Measurements from ENCODE around the gene CCR6. TPM values are rescaled to one million over a fixed set of nuclear protein-coding genes. Genes with fewer than 3 reads are reported as not detected.

The CCR6 gene
- under 1 TPM in 1 of 2 experiments, not detected in 1; 0.23 TPM for total RNA-seq

GRCh38 chr6:167122827-167123657, at the start of gene CCR6:
Gene CCR6 (plus strand): TSS chr6:167123096. CDS start chr6:167136135, 13,039 bp downstream.
- DNase-seq (no peak), ATAC-seq (peak; percentile 43)
- Mint-ChIP-seq H3K27ac (peak within 1 kb of the TSS; percentile 77), H3K27me3 (no peaks in the 10 kb centered on the region), H3K9me3 (no peaks in the 10 kb centered on the region), H3K4me1 (ENCODE audit: low read depth) (peaks cover 36% of the 10 kb centered on the region), H3K4me3 (peak within 1 kb of the TSS; percentile 28), H3K36me3 (ENCODE audit: low read depth) (no peaks in the 10 kb centered on the region)
- POLR2A ChIA-PET = interaction anchor here (0.9 kb wide), 1 partner anchor 29 kb away, joined by 3 read pairs; no protein-coding TSS in a partner anchor
- CTCF ChIA-PET = interaction anchor here (0.8 to 2.5 kb wide), 6 partner anchors 14 to 348 kb away, joined by 3 to 9 read pairs (median 3); no protein-coding TSS in a partner anchor
- TF ChIP-seq, protein P1, sequence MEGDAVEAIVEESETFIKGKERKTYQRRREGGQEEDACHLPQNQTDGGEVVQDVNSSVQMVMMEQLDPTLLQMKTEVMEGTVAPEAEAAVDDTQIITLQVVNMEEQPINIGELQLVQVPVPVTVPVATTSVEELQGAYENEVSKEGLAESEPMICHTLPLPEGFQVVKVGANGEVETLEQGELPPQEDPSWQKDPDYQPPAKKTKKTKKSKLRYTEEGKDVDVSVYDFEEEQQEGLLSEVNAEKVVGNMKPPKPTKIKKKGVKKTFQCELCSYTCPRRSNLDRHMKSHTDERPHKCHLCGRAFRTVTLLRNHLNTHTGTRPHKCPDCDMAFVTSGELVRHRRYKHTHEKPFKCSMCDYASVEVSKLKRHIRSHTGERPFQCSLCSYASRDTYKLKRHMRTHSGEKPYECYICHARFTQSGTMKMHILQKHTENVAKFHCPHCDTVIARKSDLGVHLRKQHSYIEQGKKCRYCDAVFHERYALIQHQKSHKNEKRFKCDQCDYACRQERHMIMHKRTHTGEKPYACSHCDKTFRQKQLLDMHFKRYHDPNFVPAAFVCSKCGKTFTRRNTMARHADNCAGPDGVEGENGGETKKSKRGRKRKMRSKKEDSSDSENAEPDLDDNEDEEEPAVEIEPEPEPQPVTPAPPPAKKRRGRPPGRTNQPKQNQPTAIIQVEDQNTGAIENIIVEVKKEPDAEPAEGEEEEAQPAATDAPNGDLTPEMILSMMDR (IDR thresholded peaks at IDR 0.05) = no peak
- intact Hi-C loops (cut with micrococcal nuclease) = no loop called here

- H3K27me3 Mint-ChIP-seq = no peaks in the 10 kb centered on the region
- POLR2A ChIA-PET = no interaction called here
- CTCF ChIA-PET = no interaction called here
Measured at GRCh38 chr6:167073679-167074274, 49.1 kb upstream of the CCR6 start.

GRCh38 chr6:167077241-167077932, 45.5 kb upstream of the CCR6 start:
- Mint-ChIP-seq H3K36me3 (ENCODE audit: low read depth) (peaks cover 2% of the 10 kb centered on the region), H3K4me1 (ENCODE audit: low read depth) (peaks cover 24% of the 10 kb centered on the region), H3K27ac (no peak overlapping the region), H3K4me3 (no peak overlapping the region), H3K27me3 (no peaks in the 10 kb centered on the region), H3K9me3 (peaks cover 5% of the 10 kb centered on the region)
- TF ChIP-seq, protein P1 (IDR thresholded peaks at IDR 0.05) = no peak
- no peak for ATAC-seq
- intact Hi-C loops (cut with micrococcal nuclease) = no loop called here
- CTCF ChIA-PET = no interaction called here
- no peak for DNase-seq
- POLR2A ChIA-PET = no interaction called here

More at GRCh38 chr6:167073679-167074274, 49.1 kb upstream of the CCR6 start:
- peaks cover 6% of the 10 kb centered on the region for H3K4me1 Mint-ChIP-seq (ENCODE audit: low read depth)
- peaks cover 3% of the 10 kb centered on the region for H3K36me3 Mint-ChIP-seq (ENCODE audit: low read depth)
- TF ChIP-seq, protein P1 (IDR thresholded peaks at IDR 0.05) = no peak
- no peak for ATAC-seq
- no peak overlapping the region for H3K4me3 Mint-ChIP-seq
- peaks cover 7% of the 10 kb centered on the region for H3K9me3 Mint-ChIP-seq
- DNase-seq = no peak
- H3K27ac Mint-ChIP-seq = no peak overlapping the region
- intact Hi-C loops (cut with micrococcal nuclease) = no loop called here

GRCh38 chr6:167078745-167079144, 44.2 kb upstream of the CCR6 start:
- ChIA-PET POLR2A (no interaction called here), CTCF (no interaction called here)
- ATAC-seq = no peak
- Mint-ChIP-seq H3K36me3 (ENCODE audit: low read depth) (no peaks in the 10 kb centered on the region), H3K4me3 (no peak overlapping the region), H3K27ac (no peak overlapping the region), H3K9me3 (no peaks in the 10 kb centered on the region), H3K4me1 (ENCODE audit: low read depth) (peaks cover 24% of the 10 kb centered on the region), H3K27me3 (no peaks in the 10 kb centered on the region)
- TF ChIP-seq, protein P1 (IDR thresholded peaks at IDR 0.05) = no peak
- intact Hi-C loops (cut with micrococcal nuclease) = no loop called here
- DNase-seq = no peak
